OCI-LY7 (cell line): Measurements from ENCODE around the gene ATP6V0B.

Experiments
- CTCF ChIP-seq: fragments of 200-600 bp; sonication (generic); conservative IDR thresholded peaks from 2 replicates; pipeline ENCODE4 v1.5.1; 2014; ENCODE audit warnings: mild to moderate bottlenecking, antibody characterized with exemption, low read length, moderate library complexity, mixed read lengths
- EZH2phosphoT487 ChIP-seq: fragments of 200-600 bp; sonication (generic); IDR thresholded peaks from 2 replicates; pipeline ENCODE4 v1.6.1; 2018; ENCODE audit warnings: low read depth, borderline replicate concordance, mild to moderate bottlenecking, mixed run types, antibody characterized with exemption, low read length, moderate library complexity, mixed read lengths

GRCh38 chr1:43947061-43947873, 27.5 kb upstream of the ATP6V0B start:
- TF ChIP-seq CTCF (no peak), EZH2phosphoT487 (no peak)
